RKO (cell line): ENCODE results near the gene TCEANC2.

Experiments used
- DNase-seq: peaks from one replicate; pipeline ENCODE4 v3.0.0-alpha.2; 2016; ENCODE audit warnings: low spot score

TCEANC2 gene

DNA sequence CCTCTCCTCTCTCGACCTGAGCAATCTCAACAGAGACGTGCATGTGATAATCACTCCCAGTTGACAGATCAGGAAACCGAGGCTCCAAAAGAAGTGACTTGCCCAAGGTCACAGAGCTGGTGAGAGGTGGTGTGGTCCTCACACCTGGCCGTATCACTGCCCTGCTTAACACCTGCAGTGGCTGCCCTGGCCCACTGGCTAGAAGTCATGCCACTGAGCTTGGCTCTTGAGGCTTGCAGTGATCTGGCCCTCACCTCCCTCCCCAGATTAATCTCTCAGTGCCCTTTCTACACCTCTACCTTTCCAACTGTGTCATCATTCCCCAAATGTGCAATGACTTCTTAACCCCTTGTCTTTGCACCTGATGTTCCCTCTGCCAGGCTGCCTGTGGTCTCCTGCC lies 60.6 kb downstream of the TCEANC2 start:
- DNase-seq = no peak

DNA sequence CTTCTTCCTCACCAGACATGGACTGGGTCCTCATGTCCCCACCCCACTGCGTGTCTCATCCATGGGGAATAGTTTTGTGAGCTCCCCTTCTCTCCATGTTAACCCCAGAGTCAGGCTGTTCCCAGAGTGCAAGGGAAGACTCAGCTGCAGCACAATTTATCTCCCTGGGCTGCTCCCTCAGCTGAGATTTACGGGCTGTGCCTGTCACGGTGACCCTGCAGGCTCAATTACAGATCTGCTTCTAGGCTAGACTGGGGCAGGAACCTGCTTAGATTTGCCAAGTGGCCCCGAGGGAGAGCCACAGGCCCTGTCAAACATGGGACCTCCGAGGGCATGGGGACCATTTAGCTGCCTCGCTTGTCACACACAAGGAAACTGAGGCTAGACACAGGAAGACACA lies 61.5 kb downstream of the TCEANC2 start:
- no peak for DNase-seq

DNA sequence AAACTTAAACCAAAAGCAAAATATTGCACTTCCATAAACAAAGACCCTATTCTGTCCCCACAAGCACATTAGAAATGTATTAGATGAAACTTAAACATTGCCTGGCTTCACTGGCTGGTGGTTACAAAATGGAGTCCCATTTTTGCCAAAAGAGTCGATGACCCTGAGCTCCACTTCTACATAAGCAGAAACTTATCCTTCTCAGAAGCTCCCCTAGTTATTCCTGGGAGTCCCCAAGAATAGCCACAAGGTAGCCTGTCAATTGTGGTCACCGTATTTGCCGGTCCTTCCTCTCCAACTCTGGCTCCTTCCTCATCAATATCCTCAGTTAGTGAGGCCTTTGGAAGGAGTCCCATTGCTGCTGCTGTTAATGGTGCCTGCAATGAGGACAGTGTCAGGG lies 62.1 kb downstream of the TCEANC2 start:
- DNase-seq = no peak

DNA sequence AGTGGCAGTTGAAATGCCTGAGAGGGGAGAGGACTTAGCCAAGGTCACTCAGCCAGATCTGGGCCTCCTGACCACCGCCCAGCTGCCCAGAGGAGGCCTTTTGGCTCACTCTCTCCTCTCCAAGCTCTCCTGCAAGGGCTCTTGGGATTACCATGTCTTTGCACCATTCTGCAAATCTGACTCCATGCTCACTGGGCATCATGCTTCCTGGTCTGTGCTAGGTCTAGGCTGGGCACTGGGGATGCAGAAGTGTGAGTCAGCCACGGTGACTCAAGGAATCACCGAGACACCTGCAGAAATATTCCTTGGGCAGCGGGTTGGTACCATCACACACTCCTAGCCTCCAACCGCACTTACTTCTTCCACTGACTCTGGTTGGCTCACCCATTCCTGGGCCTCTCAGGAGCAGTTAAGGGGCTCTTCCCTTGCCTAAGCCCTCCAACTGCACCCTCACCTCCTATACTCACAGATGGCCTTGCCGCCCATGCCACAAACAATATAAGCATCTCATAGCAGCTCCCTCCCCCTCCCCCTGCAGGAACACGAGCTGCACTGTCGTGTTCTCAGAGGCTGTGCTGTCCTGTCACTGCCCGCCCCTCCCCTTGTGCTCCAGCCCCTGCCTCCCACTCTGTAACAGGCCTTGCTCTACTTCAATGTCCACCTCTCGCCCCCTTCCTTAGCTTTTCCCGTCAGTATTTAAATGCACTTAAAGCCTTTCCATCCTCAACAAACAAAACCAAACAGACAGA lies 64.6 kb downstream of the TCEANC2 start:
- DNase-seq = peak; percentile 50

DNA sequence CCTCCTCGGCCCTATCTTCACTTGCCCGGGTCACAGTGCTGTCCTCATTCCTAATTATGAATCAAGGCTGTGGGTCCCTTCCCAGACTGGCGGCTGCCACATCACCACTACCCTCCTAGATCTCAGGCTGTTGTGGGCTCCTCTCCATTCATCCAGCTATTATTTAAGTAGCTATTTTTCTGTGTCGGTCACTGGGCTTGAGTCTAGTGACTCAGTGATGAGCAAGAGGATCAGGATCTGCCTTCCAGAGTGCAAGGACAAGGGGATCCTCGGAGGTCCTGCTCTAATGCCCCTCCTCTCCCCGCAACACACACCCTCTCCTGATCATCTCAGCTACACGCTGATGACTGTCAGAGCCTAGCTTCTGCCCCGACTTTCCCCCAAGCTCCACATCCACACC lies 65.3 kb downstream of the TCEANC2 start:
- DNase-seq = peak; percentile 54

DNA sequence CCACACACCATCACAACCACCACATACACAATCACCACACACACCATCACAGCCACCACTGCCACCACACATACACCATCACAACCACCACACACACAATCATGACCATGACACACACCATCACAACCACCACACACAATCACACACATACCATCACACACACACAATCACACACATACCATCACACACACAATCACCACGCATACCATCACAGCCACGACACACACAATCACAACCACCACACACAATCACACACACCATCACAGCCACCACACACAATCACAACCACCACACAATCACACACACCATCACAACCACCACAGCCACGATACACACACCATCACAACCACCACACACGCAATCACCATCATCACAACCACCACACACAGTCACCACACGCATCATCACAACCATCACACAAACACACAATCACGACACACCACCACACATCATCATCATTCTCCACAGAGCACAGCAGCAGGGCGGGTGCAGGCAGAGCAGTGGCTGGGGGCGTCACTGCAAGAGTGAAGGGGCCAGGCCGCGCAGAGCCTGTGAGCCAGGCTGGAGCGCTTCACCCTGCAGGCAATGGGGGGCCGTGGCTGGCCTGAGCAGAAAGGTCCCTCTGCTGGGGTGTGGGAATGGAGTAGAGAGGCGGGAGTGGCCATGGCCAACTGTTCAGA lies 66.8 kb downstream of the TCEANC2 start:
- DNase-seq = no peak

DNA sequence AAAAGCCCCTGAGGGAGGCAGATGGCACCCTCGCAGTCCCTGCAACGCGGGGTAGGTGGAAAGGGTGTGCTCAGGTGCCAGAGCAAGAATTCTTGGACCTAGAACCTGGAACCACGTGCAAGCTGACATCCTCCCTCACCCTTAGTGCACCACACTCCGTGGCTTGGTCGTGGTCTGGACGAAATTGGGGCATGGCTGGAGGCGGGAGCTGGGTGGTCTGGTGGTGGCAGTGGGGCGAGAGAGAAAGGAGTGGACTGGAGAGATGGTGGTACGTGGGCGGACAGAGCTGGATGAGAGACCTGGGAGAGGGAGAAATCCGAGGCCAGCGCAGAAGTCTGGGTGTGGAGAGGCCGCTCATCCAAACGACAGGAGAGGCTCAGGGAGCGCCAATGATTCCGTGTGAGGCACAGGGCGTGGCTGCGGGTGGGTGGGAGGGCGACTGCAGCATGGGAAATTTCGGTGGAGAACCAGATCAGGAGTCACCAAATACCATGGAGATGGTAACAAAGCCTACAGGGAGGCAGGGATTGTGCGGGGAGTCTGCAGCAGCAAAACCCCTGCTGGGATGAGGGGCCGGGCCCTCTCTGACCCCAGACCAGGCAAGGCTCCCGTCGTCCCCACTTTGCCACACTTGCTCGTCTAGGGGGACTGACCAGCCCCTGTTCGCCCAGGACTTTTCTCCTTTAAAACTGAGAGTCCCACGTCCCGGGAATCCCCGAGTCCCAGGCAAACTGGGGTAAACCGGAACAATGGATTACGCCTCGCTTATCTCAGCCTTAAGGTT lies 67.5 kb downstream of the TCEANC2 start:
- no peak for DNase-seq

DNA sequence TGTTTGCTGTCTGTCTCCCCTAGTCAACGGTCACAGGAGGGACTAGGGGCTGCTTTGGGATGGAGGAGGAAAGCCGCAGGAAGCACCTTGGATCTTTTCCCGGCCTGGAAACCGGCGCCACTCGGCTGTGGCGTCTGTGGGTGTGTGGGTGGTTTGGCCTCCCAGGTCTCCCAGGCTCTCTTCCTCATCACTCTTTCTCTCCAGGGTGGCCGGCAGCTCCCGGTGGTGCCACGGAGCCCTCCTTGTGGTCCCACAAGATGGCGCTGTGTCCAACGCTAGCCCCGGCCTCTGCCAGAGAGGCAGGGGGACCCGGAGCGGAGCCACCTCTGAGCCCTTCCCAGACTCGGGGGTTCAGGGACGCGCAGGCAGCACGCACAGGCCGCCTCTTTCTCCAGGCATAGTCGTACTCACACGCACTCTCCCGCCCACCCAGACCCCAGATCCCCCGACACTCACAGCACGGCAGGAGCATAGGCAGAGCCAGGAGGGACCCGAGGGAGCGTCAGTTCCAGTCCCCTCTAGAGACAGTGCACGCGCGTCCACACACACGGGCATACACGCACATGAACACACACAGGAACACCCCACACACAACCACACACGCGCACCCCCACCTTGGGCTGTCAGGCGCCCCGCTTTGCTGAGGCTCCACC lies 68.2 kb downstream of the TCEANC2 start:
- peak; percentile 36 for DNase-seq

DNA sequence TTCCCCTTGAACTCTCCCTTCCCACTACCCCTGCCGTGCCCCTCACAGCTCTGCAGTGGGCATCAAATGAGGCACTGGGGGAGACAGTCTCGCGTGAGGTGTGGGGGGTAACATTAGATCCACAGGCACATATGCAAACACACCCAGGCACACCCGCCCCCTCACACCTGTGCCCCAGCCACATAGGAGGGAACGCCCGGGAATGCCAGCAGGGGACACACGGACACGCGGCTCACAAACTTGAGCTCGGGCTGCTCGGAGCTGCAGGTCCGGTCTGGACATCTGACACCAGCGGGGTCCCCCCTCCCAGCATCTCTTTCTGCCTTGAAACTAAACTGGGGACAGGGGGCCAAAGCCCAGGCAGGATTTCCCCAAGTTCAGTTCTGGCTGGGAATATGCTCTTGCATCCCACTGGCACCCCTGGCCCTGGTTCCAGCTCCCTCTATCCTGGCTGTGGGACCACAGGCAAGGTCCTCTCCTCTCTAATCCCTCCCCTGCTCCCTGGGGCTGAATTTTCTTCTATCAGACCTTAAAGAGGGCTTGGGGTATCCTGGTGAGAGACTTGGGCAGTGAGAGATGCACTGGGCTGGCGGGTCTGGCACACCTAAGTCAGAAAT lies 68.8 kb downstream of the TCEANC2 start:
- no peak for DNase-seq

DNA sequence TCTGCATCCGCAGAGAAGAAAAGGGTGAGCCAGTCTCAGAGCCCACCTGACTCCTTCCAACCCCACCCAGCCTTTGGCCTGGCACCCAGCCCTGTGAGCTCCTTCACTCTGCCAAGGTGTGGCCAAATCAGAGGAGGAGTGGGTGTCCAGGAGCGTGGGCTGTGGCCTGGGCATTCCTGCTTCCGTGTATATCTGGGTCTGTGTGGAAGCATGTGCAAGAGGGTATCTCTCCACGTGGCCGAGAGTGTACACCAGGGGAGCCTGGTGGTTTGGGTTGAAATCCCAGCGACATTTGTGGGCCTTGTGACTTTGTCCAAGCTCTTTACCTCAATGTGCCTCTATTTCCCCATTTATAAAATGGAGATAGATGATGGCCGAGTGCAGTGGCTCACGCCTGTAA lies 69.6 kb downstream of the TCEANC2 start:
- no peak for DNase-seq

DNA sequence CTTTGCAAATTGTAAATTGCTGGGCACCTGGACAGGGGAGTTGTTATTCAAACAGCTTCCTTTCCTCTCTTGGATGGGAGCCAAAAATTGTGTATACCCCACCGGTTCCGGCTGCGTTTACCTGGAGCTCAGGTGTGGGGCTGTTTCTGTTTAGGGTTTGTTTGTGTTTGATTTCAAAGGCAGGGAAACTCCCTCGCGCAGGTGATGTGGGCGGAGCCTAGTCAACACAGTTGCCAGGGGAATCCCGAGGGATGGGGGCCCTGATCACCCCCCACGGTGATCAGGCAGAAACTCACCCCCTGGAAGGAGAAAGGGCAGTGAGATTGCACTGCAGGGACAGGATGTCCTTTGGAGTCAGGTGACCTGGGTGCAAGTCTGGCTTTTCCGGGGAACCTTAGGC lies 71.1 kb downstream of the TCEANC2 start:
- no peak for DNase-seq

DNA sequence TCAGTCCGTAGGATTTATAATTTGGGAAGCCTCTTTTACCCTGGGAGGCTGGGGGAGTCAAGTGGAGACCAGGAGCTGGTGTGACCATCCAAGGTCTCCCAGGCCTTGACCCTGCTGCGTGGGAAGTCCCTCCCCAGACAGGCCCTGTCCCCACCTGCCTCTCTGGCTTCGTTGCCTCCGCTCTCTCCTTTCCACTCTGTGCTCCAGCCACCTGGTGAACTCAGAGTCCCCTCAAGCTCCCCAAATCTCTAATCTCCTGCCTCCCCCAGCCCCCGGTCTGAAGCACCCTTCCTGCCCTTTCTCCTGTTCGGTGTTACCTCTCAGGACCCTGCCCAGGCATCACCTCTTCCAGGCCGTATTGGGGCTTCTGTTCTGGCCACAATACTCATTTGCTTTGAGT lies 71.5 kb downstream of the TCEANC2 start:
- DNase-seq = no peak

DNA sequence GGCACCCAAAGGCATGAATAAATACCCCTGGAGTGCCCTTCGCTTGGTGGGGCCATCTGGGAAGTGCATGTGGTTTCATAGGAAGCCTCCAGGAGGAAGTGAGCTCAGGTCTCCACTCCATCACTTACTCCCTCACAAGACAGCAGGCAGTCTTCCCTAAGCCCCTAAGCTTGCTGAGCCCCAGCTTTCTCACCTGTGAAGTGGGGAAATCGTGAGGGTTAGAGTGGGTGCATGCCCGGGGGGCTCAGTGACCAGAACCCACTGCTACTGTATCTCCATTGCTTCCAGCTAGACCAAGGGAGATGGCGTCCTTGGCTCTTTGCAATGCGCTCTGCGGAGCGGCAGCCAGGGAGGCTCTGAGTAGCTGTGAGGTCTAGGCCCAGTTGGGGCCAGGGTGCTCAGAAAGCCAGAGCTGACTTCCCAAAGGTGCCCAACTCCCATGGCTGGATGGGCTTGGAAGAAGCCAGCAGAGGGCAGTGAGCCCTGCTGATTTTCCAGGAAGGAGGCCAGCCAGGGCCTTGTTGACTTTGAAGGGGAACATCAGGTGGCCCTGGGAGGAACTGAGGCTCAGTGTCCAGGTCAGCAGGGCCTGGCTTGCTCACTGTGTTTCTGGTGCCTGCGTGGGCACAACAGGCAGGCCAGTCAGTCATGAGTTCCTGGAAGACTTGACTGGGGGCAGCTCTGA lies 72.1 kb downstream of the TCEANC2 start:
- no peak for DNase-seq

DNA sequence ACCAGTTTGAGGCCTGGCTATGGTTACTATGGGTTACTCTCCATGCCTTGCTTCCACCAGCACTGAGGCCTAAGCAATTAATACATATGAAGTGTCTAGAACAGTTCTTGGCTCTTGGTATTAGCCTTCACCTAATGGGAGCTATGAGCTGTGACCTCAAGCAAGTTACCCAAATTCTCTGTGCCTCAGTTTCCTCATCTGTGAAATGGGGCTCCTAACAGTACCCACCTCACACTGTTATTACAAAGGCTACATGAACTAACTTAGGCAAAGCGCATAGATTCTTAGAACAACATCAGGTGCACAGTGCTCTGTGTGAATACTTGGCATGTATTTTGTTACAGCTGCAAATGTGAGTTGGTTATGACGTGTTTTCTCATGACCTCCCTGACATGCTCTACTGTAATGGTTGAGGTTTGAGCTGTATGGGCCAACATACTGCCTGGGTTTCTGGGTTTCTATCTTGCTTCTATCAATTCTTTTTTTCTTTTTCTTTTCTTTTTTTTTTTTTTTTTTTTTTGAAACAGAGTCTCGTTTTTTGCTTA lies 72.9 kb downstream of the TCEANC2 start:
- no peak for DNase-seq

DNA sequence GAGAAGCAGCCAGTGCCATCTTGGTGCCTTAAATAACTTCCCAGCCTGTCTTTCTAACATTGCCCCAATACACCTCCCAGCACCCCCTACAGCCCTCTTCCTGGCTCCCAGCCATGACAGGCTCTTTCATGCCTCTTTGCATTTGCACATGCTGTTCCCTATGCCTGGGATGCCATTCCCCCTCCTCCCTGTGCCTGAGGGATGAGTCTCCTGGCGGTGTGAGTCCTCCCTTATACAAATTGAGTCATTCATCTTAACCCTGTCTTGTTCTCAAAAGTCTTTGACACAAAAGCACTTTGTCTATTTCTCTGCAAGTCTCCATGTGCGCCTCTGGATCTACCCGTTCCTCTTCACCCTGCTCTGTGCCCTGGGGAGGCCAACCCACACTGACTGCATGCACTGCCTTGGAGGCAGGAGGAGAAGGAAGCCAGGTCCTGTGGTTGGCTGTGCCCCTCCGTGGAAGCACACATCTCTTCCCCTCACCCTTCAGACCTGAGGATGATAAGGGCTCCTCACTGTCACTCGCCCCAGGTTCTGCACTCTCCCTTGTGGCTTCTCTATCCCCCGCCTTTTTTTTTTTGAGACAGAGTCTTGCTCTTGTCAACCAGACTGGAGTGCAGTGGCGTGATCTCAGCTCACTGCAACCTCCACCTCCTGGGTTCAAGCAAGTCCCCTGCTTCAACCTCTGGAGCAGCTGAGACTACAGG lies 74.3 kb downstream of the TCEANC2 start:
- DNase-seq = no peak

DNA sequence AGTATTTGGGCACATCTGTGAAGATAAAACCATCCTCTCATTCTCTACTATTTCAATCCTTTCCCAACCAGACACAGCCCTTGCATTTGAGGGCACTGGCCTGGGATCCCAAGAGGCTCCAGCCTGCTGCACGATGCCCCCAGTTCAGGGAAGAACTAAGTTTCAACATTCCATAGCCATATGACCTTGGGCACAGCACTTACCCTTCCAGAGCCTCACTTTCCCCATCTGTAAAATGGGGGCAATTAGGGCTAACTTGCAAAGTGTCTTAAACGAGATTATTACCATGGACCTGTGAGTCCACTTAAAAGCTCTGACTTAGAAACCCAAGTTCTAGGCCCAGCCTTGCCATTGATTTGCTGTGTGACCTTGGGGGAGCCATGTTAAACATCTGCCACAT lies 76.5 kb downstream of the TCEANC2 start:
- no peak for DNase-seq

DNA sequence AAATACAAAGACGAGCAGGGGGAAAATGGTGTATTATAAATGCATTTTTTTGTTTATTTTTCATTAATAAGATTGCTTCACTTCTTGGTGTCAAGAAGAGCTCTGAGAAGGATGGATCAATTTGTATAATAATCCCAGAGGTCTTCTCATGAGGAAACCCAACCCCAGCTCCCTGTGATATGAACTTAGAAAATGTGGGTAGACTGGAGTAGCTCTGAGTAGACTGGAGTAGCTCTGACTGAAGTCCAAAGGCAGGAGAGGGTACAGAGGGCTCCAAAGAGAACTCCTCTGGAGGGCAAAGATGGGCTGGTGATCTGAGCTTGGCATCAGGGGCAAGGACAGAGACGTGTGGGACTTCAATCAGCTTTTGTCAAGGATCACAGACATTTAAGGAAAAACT lies 78.0 kb downstream of the TCEANC2 start:
- DNase-seq = no peak

DNA sequence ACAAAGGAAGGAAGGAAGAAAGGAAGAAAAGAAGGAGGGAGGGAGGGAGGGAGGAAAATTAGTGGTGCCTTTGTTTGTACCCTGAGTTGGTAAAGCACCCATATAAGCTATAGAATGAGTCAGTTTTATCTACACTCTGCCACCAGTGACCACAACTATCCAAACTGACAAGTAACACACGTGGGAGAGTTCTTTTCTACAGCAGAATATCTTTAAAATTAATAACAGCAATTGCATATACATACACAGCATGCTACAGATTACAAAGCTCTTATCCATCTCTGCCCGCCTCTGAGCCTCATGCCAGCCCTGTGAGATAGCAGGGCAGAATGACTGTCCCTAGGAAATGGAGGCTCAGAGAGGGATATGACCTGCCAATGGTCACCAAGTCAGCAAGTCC lies 79.1 kb downstream of the TCEANC2 start:
- no peak for DNase-seq

DNA sequence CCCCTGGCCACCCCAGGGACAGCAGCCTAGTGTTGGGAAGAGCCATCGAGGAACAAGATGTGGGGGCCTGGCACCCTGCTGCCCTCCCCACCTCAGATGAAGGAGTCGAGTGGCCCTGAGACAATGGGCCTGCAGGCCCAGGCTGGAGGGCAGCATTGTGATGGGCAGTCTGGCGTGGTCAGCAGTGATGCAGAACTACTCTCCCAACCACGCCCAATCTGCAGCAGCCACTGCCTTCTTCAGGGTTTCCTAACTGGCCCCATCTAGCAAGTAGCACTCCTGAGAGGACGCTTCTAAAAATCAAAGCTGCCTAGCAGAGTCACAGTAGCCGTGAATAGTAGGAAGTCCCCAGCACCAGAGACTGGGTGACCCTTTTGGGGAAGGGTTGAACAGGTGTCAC lies 80.9 kb downstream of the TCEANC2 start:
- DNase-seq = no peak

DNA sequence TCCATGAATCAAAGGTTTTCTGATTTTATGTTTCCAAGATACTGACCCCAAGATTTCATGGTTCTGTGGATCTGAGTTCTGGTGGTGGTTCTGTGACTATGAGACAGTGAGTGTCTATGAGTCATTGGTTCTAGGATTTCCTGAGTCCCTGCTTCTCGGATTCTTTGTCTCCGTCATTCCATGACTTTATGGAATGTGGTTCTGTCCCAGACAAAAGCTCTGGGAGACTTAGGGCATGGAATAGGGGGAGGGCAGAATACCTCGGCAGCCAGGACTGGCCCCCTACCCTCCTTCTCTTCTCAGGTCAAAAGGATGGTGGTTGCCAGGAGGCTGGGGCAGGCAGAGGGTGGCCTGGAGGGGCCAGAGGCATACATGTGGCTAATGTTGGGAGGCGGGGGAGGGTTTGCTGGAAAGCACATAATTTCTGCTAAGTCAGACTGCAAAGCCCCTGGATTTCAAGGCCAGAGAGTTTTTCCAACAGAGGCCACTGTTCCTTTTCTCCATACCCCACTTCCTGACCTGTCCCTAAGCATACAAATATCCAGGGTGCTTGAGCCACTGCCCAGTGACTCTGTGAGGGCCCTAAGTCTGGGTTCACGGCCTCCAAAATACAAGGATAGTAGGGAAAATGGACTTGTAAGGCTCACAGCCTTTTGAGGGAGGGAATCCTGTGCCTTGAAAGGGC lies 82.2 kb downstream of the TCEANC2 start:
- no peak for DNase-seq
